A549 (cell line): ENCODE data around the gene CIDEB. TPM values are rescaled to one million over a fixed set of nuclear protein-coding genes. Genes with fewer than 3 reads are reported as not detected.

Source experiments
- ATAC-seq, 2 experiments: fragments of 200-7000 bp in 1 of 2; fragments of >200 bp in 1 of 2; cut with Nextera tagmentation in 1 of 2; cut with Tn5 transposase in 1 of 2; 3 replicates each; pipeline versions ENCODE4 v1.8.0 to v1.9.1; 2018 to 2020; ENCODE audit warnings: mild to moderate bottlenecking in 1 of 2, moderate library complexity in 1 of 2
- CTCF ChIA-PET: fragments of 300-600 bp; sonication (Branson Sonifier 250); formaldehyde crosslinking; extraction: SDS; loops from one replicate; lab custom pipeline; 2021; ENCODE audit warnings: antibody characterized with exemption, inconsistent platforms; lab: Yijun Ruan, JAX
- POLR2A ChIA-PET: fragments of 350-600 bp; formaldehyde crosslinking; extraction: SDS; loops from one replicate; lab custom pipeline; 2021; ENCODE audit warnings: antibody characterized with exemption, inconsistent platforms; lab: Yijun Ruan, JAX
- DNase-seq, 2 experiments: peaks; one replicate each; pipeline versions ENCODE4 v3.0.0 to v3.0.0-alpha.2; 2011 to 2016; ENCODE audit warnings: low read depth in 1 of 2, low spot score in 1 of 2
- FAIRE-seq: peaks from 2 replicates; lab custom pipeline; 2011; peaks lifted over from hg19 to GRCh38; lab: Jason Lieb, UNC
- H3K27ac ChIP-seq, 2 experiments: fragments of >200 bp; sonication (Bioruptor Twin); formaldehyde crosslinking; 3 replicates each; pipeline ENCODE4 v1.5.1; 2016 to 2017
- H3K4me1 ChIP-seq: fragments of >200 bp; sonication (Bioruptor Twin); formaldehyde crosslinking; 3 replicates; pipeline ENCODE4 v1.6.1; 2016
- H3K4me2 ChIP-seq: fragments of >200 bp; sonication (Bioruptor Twin); formaldehyde crosslinking; 3 replicates; pipeline ENCODE4 v1.6.1; 2016
- H3K4me3 ChIP-seq: fragments of >200 bp; sonication (Bioruptor Twin); formaldehyde crosslinking; 3 replicates; pipeline ENCODE4 v1.5.1; 2016
- H3K9me3 ChIP-seq: fragments of >200 bp; sonication (Bioruptor Twin); formaldehyde crosslinking; 3 replicates; pipeline ENCODE4 v1.6.1; 2016
- ATOH8 ChIP-seq: fragments of 250-450 bp; sonication (Bioruptor Pico); IDR thresholded peaks from 2 replicates; pipeline ENCODE4 v1.5.0; 2020; ENCODE audit warnings: low read depth, mild to moderate bottlenecking, moderate library complexity
- CHD2 ChIP-seq: fragments of 150-350 bp; IDR thresholded peaks from 2 replicates; pipeline ENCODE4 v1.6.1; 2014; ENCODE audit warnings: low read length; ENCODE audit not compliant: partially characterized antibody
- CHD4 ChIP-seq: fragments of 200-600 bp; sonication (generic); IDR thresholded peaks from 2 replicates; pipeline ENCODE4 v1.6.1; 2016; ENCODE audit warnings: antibody characterized with exemption, mild to moderate bottlenecking, borderline replicate concordance
- E2F6 ChIP-seq: IDR thresholded peaks from 2 replicates; pipeline ENCODE4 v1.6.1; 2012; ENCODE audit warnings: low read depth, borderline replicate concordance
- EHMT2 ChIP-seq: fragments of 200-600 bp; sonication (generic); IDR thresholded peaks from 2 replicates; pipeline ENCODE4 v1.6.1; 2016; ENCODE audit warnings: antibody characterized with exemption, low read depth, mild to moderate bottlenecking, moderate library complexity
- FOSL2 ChIP-seq, 2 experiments: fragments of 450-650 bp in 1 of 2; fragments of >200 bp in 1 of 2; sonication (Bioruptor Twin) in 1 of 2; formaldehyde crosslinking; IDR thresholded peaks; 2 replicates each; pipeline versions ENCODE4 v1.5.0 to v1.6.1; 2016 to 2020; ENCODE audit warnings: mild to moderate bottlenecking in 1 of 2, moderate library complexity in 1 of 2
- HEYL ChIP-seq: fragments of 250-450 bp; sonication (Bioruptor Pico); IDR thresholded peaks from 2 replicates; pipeline ENCODE4 v1.8.0; 2021; ENCODE audit warnings: mild to moderate bottlenecking, moderate library complexity
- HOXB13 ChIP-seq: fragments of 250-450 bp; sonication (Bioruptor Pico); IDR thresholded peaks from 2 replicates; pipeline ENCODE4 v1.5.0; 2020; ENCODE audit warnings: low read depth, mild to moderate bottlenecking, moderate library complexity
- JUN ChIP-seq, 2 experiments: fragments of >200 bp; sonication (Bioruptor Twin); formaldehyde crosslinking; IDR thresholded peaks; 2 replicates in 1 of 2; 3 replicates in 1 of 2; pipeline ENCODE4 v1.6.1; 2016 to 2017
- KDM1A ChIP-seq: fragments of 200-600 bp; sonication (generic); IDR thresholded peaks from 2 replicates; pipeline ENCODE4 v1.6.1; 2016; ENCODE audit warnings: low read depth, mild to moderate bottlenecking
- MAZ ChIP-seq: fragments of 150-350 bp; IDR thresholded peaks from 2 replicates; pipeline ENCODE4 v1.6.1; 2014; ENCODE audit warnings: antibody characterized with exemption, low read depth, low read length, borderline replicate concordance
- NPAS2 ChIP-seq: fragments of 250-450 bp; sonication (Bioruptor Pico); IDR thresholded peaks from 2 replicates; pipeline ENCODE4 v1.8.0; 2022; ENCODE audit warnings: mild to moderate bottlenecking, moderate library complexity, borderline replicate concordance
- PBX3 ChIP-seq: IDR thresholded peaks from 2 replicates; pipeline ENCODE4 v1.6.1; 2012
- RCOR1 ChIP-seq: fragments of 150-350 bp; IDR thresholded peaks from 2 replicates; pipeline ENCODE4 v1.6.1; 2014; ENCODE audit warnings: antibody characterized with exemption, low read length, low read depth
- SMC3 ChIP-seq: fragments of >200 bp; sonication (Bioruptor Twin); formaldehyde crosslinking; IDR thresholded peaks from 3 replicates; pipeline ENCODE4 v1.6.1; 2018; ENCODE audit warnings: inconsistent platforms
- SREBF2 ChIP-seq: fragments of 450-650 bp; IDR thresholded peaks from 2 replicates; pipeline ENCODE4 v1.6.1; 2014; ENCODE audit warnings: mild to moderate bottlenecking, moderate library complexity
- ZNF302 ChIP-seq: fragments of 250-450 bp; sonication (Bioruptor Pico); IDR thresholded peaks from 2 replicates; pipeline ENCODE4 v1.9.0; 2021; ENCODE audit warnings: inconsistent platforms, mild to moderate bottlenecking, moderate library complexity
- WGBS: methylation state at CpG from one replicate; pipeline ENCODE4 v1.1.6; 2017; ENCODE audit errors: missing lambda C conversion rate; 5-methylcytosine and 5-hydroxymethylcytosine counted together
- polyA plus RNA-seq, 4 experiments: library from polyadenylated mRNA; depleted of rRNA in 3 of 4; stranded (reverse); fragments of >200 nt; fragmentation: RNase III in 1 of 4; extraction: RNeasy Plus Mini Kit Qiagen cat#74134 plus additional on column Dnase treatment in 1 of 4; gene quantifications; 2 replicates in 3 of 4; 3 replicates in 1 of 4; pipeline ENCODE4 v1.2.3, GENCODE V29; 2011 to 2017
- TF ChIP-seq, protein P1 (sequence below): fragments of >200 bp; sonication (Bioruptor Twin); formaldehyde crosslinking; IDR thresholded peaks from 2 replicates; pipeline ENCODE4 v1.6.1; 2016

CIDEB gene
- polyA plus RNA-seq, 2 of the 4 experiments (the other 2 are of a cell fraction), result 0.31 to 0.79 TPM

DNA sequence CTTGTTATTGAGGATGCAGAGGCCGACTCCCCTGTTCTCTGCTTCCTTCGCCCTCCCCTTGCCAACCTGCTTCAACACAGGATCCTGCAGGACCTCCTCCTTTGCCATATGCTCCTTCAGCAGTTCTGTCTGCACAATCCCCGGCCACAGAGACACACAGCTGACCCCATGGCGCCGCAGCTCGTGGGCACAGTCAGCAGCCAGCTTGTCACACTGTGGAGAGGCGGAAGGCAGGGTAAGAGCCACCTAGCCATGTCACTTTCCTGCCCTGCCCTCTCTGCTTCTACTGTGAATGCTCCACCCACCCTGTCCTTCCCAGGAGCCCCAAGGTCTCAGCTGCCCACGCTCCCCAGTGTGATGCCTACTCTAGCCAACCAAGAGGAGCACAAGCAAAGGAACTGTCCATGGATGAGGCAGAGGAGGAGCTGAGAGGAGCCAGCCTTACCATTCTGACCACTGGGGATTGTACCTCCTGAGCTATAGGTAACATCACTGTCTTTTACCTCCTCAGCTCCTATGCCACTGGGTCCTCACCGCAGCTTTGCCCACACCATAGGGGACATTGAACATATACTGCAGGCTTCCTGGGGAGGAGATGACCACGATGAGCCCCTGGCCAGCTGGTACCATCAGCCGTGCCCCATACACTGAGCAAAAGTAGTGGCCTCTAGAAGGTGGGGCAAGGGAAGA, 15.5 kb downstream of the CIDEB start:
- no peak for TF ChIP-seq HEYL (CRISPR knock-in tag)
- TF ChIP-seq FOSL2 (IDR thresholded peaks at IDR 0.05), result no peak
- TF ChIP-seq FOSL2 (CRISPR knock-in tag; IDR thresholded peaks at IDR 0.05), result no peak
- TF ChIP-seq EHMT2, result no peak
- no peak for TF ChIP-seq CHD2
- TF ChIP-seq JUN (IDR thresholded peaks at IDR 0.05), result no peak
- TF ChIP-seq PBX3, result no peak
- no peak for TF ChIP-seq E2F6
- TF ChIP-seq ATOH8 (CRISPR knock-in tag), result no peak
- no peak for TF ChIP-seq SREBF2
- TF ChIP-seq KDM1A, result no peak
- no peak for TF ChIP-seq SMC3
- TF ChIP-seq, protein P1, sequence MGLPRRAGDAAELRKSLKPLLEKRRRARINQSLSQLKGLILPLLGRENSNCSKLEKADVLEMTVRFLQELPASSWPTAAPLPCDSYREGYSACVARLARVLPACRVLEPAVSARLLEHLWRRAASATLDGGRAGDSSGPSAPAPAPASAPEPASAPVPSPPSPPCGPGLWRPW, result no peak
- TF ChIP-seq HOXB13 (CRISPR knock-in tag), result no peak
- no peak for TF ChIP-seq CHD4
- TF ChIP-seq MAZ, result no peak
- no peak for TF ChIP-seq ZNF302 (CRISPR knock-in tag)
- TF ChIP-seq, all 56 proteins: peak for 0
- 84% methylated on average over 11 of the region's 11 CpGs for WGBS
- H3K9me3 ChIP-seq, result no peaks in the 10 kb centered on the region
- H3K27ac ChIP-seq, result no peak overlapping the region
- no peak for DNase-seq
- H3K4me2 ChIP-seq, result no peak overlapping the region
- no peak for ATAC-seq
- no peak overlapping the region for H3K4me3 ChIP-seq
- no peak for FAIRE-seq
- H3K4me1 ChIP-seq, result no peaks in the 10 kb centered on the region
- CTCF ChIA-PET, result interaction anchor here (0.9 to 34.0 kb wide), 7 partner anchors 11 to 139 kb away, joined by 3 to 601 read pairs (median 4); partner anchors contain the start of genes CIDEB, DHRS1, LTB4R and LTB4R2
- POLR2A ChIA-PET, result no interaction called here

GRCh38 chr14:24291446-24292117, 16.2 kb downstream of the CIDEB start:
- H3K4me3 ChIP-seq, result no peak overlapping the region
- no peaks in the 10 kb centered on the region for H3K4me1 ChIP-seq
- POLR2A ChIA-PET, result interaction anchor here (1.1 kb wide), 1 partner anchor 49 kb away, joined by 3 read pairs; the partner anchor contains the start of gene TINF2
- no peak overlapping the region for H3K4me2 ChIP-seq
- no peak for ATAC-seq
- FAIRE-seq, result no peak
- TF ChIP-seq RCOR1, result no peak
- no peak for TF ChIP-seq NPAS2 (CRISPR knock-in tag)
- TF ChIP-seq, all 56 proteins: peak for 0
- DNase-seq, result no peak
- WGBS, result 71% methylated on average over 3 of the region's 3 CpGs
- CTCF ChIA-PET, result interaction anchor here (0.9 to 34.0 kb wide), 5 partner anchors 11 to 47 kb away, joined by 3 to 601 read pairs (median 4); partner anchors contain the start of genes CIDEB, DHRS1, LTB4R and LTB4R2
- H3K27ac ChIP-seq, result no peak overlapping the region
- H3K9me3 ChIP-seq, result no peaks in the 10 kb centered on the region
